Measurements from ENCODE around the gene ZIC1.

DNA sequence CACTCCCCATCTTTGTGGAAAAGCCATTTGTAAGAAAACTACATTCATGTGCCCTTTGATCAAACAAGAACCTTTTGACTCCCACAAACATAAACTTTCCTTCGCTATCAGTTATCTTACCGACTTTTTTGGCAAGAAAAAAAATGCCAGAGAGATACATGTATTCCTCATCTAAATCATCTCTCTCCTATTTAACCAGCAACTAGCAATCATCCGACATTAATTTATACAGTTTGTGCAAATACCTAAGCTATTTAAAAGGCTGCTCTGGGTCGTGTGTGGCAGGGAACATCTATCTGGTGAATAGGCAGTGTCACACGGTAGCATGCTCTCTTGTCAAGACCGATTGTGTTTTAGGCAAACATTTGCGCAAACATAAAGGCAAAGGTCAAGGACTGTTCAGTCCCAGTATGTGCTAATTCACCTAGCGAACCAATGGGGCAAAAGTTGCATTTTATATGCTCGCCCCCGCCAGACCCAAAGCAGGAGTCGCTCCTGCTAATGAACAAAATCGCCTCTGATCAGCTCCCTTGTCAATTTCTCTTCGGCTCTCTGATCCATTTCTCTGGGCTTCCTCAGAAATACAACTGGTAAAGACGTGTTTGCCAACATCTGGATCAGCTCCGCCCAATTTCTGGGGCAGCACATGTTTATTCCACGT, 40.5 kb upstream of the ZIC1 start:
- TF ChIP-seq, protein P1, sequence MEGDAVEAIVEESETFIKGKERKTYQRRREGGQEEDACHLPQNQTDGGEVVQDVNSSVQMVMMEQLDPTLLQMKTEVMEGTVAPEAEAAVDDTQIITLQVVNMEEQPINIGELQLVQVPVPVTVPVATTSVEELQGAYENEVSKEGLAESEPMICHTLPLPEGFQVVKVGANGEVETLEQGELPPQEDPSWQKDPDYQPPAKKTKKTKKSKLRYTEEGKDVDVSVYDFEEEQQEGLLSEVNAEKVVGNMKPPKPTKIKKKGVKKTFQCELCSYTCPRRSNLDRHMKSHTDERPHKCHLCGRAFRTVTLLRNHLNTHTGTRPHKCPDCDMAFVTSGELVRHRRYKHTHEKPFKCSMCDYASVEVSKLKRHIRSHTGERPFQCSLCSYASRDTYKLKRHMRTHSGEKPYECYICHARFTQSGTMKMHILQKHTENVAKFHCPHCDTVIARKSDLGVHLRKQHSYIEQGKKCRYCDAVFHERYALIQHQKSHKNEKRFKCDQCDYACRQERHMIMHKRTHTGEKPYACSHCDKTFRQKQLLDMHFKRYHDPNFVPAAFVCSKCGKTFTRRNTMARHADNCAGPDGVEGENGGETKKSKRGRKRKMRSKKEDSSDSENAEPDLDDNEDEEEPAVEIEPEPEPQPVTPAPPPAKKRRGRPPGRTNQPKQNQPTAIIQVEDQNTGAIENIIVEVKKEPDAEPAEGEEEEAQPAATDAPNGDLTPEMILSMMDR (IDR thresholded peaks at IDR 0.05): no peak
- TF ChIP-seq POLR2AphosphoS5 (IDR thresholded peaks at IDR 0.05; ENCODE audit: low read depth, low read length) (no peak), TCF7L2 (IDR thresholded peaks at IDR 0.05; ENCODE audit: low read depth, low read length) (no peak)
